NCI-H748 treated with DMSO at 0.1 percent for 48 hours (cell line): ENCODE results near the gene ST14.
"Not testable (repeated sequence)": the region's sequence is repeated elsewhere in the genome, so short reads cannot be mapped to it uniquely, and the experiment has no call there.

Experiments used
- DNase-seq: peaks from one replicate; lab custom pipeline; 2025; lab: John Stamatoyannopoulos, UW

The ST14 gene

DNA sequence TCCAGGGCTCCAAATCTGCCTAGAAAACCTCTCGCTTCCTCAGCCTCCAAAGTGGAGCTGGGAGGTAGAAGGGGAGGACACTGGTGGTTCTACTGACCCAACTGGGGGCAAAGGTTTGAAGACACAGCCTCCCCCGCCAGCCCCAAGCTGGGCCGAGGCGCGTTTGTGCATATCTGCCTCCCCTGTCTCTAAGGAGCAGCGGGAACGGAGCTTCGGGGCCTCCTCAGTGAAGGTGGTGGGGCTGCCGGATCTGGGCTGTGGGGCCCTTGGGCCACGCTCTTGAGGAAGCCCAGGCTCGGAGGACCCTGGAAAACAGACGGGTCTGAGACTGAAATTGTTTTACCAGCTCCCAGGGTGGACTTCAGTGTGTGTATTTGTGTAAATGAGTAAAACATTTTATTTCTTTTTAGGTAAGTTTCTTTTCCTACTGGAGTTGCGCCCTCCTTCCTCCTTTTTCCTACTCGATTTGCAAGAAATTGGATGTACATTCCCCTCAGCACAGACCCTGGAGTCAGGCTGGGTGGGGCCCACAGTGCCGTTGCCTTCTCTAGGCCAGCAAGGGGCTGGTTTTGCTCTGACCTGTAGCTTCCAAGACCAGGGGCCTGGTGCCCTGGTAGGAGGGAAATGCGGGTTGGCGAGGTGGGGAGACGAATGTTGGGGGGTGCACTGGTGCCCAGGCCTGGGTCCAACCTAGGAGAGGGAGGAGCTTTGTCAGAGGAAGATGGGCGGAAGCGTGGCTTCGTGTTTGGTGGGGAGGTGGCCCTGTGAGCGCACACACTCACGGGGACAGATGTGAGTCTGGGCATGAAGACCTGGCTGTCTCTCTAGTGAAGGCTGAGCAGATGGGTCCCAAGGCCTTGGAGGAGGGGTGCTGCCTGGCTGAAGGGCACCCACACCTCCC, 50.6 kb downstream of the ST14 start:
- DNase-seq: no peak

- DNase-seq: no peak
These were observed 51.6 kb downstream of the ST14 start for GRCh38 chr11:130211144-130211543.

DNA sequence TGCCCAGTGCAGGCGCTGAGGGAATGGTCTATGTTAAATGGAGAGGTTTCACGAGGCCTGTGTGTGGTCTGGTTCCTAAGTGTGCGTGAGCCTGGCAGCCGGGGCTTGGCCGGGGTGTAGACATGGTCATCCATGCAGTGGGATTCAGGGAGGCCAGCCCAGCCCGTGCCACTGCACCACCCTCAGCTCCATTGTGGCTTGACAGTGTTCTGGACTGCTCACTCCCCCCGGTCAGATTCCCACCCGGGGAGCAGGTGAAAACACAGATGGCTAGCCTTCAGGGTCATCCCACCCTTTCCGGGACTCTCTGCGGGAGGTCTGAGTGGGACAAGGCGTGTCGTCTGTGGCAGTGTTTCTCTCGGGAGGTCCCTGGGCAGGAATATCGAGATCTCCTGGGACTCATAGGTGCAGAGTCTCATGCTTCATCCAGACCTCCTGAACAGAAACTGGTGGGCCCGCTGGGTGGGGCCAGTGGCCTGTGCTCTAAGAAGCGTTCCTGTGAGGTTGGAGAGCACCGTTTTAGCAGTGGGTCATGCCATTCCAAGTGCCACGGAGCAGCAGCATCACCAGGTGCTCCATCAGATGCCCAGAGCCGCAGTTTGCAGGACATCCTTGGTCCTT, 52.3 kb downstream of the ST14 start:
- DNase-seq: no peak

- no peak for DNase-seq
These were observed 52.9 kb downstream of the ST14 start for GRCh38 chr11:130212431-130212961.

DNA sequence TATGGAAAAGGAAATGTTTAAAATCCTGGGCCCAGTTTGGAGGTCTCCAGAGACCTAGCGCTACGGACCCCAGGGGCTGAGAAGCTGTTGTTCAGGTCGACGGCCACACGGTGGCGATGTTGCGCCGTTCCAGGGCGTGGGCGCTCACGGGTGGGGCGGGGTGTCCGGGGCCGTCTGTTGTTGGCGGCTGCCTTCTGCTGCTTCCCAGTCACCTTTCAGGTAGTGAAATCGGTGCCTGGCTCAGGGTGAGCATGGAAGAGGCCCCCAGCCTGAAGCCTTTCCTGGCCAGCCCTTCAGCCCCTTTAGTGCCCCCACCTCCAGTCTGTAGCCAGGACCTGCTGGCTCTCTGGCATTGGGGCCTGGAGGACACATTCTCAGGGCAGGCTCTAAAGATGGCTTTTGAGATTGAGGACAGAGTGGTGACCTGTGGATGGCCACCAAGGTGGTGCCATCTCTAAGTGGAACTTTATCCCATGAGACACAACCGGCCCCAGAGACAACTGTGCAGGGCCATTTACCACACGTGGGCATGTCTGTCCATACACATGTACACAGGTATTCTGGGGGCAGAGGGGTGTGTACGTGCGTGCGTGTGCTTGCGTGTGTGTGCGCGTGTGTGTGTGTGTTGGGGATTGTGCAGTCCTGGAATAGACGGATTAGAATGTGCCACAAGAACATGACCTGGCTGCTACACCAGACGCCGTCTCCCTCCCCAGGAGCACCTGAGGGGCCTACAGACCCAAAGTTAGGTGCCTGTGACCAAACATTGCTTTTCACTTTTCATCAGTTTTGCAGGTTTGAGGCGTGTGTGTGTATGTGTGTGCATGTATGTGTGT, 53.8 kb downstream of the ST14 start:
- peak; percentile 11 for DNase-seq

GRCh38 chr11:130213979-130214281, 54.3 kb downstream of the ST14 start:
- no peak for DNase-seq

DNA sequence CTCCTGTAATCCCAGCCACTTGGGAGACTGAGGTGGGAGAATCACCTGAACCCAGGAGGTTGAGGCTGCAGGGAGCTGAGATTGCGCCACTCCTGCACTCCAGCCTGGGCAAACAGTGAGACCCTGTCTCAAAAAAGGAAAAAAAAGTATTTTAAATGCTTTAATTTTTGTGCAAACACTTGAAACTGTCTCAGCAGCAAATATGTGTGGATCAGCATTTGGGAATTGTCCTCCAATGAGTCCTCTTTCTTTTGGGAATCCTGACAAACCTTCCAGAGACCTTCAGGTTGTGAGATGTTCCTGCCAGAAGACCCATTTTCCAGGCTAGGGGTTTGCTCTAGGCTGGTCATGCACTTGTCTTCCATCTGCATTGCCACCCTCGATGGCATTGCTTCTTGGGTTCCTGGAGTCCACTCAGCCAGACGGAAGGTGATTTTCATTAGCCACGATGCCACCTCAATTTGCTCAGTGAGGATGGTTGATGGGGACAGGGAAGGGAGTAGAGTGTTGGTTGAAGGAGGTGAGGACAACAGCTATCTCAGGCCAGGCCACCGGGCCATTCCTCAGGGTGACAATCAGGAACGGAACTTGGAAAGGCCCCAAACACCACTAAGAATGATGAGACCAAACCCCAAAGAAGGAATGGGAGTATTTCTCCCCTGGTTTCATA, 55.4 kb downstream of the ST14 start:
- DNase-seq: no peak

- DNase-seq: no peak
These were observed 56.1 kb downstream of the ST14 start for GRCh38 chr11:130215531-130216220.

DNA sequence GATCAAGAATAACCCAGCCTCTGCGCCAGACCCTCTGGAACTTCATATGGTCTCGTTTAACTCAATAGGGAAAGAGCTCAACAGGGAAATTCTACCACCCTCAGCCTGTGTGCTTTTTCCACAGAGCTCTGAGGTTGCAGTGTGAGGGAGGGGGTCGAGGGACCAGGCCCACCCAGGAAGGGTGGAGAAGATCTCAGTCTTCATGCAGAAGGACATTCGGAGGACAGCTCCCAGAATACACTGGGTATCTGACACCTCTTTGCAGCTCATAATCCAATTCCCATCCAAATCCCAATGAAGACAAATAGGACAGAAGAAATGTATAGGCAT, 56.6 kb downstream of the ST14 start:
- no peak for DNase-seq

GRCh38 chr11:130216591-130217132, 57.1 kb downstream of the ST14 start:
- no peak for DNase-seq

DNA sequence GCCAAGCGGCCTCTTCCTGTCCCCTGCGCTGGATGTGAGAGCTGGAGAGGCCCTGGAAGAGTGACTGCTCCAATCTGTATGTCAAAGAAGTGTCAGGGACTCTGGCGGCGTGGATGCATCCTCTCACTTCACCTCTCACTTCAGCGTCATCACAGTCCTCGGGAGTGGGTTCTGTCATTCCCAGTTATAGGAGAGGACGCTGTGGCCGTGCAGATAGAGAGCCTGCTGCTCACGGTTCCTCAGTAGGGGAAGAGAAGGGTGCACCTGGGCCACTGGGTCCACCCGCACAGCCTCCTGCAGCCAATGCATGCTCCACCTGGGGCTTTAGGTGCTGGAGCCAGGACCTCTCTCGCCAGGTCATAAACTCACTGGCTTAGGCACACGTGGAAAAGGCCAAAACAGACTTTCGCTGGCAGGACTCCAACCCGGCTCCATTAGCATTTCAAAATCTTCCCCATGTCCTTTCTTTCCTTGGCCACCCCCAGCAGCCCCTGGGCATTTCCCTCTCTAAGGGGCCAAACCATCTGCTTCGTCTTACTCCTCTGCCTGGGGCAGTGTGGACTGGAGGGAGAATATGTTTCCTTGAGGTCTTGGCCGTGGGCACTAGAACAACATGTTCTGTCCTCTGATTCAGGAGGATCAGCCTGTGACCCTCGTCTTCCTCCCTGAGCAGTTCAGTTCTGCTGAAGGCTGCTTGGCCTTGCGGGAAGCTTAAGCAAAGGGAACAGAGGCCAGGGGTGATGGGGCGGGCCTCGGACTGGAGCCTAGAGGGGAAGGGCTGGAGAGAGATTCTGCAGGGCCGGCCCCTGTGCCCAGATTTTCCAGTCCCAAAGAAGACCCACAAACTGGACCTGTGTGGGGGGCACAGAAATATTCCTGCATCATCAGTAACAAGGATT, 57.8 kb downstream of the ST14 start:
- DNase-seq: no peak

DNA sequence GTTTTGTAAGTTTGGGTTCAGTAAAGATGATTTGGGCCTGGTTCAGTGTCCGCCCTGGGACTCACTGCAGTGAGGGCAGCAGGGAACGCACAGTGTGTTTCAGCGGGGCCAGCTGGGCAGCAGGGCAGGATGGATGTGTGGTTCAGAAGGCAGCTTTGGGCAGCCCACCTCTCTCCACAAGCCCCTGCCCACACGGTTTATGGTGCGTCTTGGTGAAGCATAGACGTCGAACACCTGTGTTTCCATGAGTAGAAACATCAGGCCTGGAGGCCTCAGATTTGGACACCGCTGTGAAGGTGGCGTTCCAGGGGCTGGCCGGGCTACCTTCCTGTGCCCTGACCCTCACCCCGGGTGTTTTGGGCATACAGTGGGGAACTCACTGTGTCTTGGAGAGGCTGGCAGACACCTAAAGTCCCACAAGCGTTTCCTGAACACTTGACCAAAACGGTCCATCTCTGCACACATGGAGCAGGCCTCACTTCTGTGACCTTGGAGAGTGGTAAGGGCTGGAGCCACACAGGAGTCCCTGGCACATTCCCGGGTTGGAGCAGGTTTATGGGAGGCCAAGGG, 59.0 kb downstream of the ST14 start:
- DNase-seq: no peak

DNA sequence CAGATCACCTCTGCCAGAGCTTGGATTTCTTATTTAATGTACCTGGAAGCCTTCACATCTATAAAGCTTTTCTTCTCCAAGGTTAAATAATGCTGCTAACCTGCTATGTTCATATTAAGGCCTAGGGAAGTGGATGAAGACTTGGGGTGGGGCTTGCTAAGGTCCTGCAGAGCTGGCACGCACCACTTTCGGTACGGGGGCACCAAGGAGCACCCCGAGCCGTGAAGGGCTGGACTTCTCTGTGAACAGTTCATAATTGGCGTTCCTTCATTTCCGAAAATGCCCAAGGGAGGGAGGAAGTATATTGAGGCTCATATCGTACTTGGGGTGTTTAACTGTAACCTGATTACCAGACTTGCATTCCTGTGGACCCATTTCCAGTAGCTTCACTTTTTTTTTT, 59.6 kb downstream of the ST14 start:
- no peak for DNase-seq

DNA sequence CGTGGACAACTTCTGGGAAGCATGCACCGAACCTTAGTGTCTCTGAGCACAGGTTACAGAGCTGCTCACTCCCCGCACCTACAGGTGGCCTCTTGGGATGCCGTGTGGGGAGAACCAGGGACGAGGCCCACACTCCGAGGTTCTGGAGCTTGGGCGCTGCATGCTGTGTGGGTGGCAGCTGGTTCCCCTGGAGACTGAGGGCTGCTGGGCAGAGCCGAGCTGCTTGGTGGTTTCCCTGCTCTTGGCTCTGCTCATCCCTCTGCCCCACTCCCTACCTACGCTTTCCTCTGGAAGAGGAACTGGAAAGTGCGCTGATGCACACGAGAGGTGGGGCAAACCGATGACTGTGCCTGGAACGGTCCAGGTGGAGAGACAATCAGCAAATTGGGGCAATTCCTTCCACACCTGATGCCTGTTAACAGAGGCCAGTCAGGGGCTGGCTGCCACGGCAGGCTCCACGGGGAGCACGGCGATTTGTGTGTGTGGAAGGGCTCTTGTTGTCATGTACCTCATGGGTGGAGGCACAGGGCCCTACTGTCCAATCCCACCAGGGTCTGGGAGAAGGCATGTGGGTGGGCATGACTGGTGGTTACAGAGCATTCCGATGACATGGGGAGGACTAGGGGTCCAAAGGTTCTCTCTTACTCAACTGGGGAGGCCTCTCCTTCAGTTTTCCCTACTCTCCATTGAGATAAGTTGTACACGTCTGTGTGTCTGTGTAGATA, 60.9 kb downstream of the ST14 start:
- DNase-seq: no peak

GRCh38 chr11:130223291-130223971, 63.8 kb downstream of the ST14 start:
- no peak for DNase-seq

- DNase-seq: no peak
These were observed 67.8 kb downstream of the ST14 start for GRCh38 chr11:130227373-130227772.

DNA sequence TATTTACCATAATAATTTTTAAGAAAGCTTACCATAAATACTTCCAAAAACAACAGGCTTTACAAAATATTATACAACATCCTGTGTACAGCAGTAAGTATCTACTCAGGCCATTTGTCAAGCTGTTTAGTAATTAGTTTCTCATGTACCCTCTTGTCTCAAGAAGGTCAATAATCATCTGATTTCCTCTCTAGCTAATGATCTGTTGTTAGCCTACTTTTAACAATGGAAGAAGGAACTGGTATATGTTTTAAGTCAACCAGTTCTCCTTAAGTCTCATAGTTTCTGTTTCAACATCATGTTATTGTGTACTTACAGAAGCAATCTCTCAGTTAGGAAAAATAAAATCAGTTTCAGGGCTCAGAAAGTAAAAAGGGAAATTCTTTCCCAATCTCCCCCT, 73.9 kb downstream of the ST14 start:
- DNase-seq: not testable (repeated sequence)

GRCh38 chr11:130233888-130234287, 74.3 kb downstream of the ST14 start:
- not testable (repeated sequence) for DNase-seq

- DNase-seq: no peak
These were observed 74.7 kb downstream of the ST14 start for GRCh38 chr11:130234315-130234714.
